IgD-negative memory B cell (primary cell): ENCODE measurements around the gene HNF1B. TPM values are rescaled to one million over a fixed set of nuclear protein-coding genes. Genes with fewer than 3 reads are reported as not detected.

ENCODE experiments used
- H3K27ac Mint-ChIP-seq, 3 donors: one replicate each; pipeline ENCODE4 v1.8.0; 2020 to 2022; ENCODE audit warnings: mild to moderate bottlenecking in 3 of 3, mixed read lengths in 3 of 3, moderate library complexity in 1 of 3
- H3K27me3 Mint-ChIP-seq: one replicate; pipeline ENCODE4 v1.8.0; 2021; ENCODE audit warnings: mixed read lengths
- H3K36me3 Mint-ChIP-seq: one replicate; pipeline ENCODE4 v1.8.0; 2020; ENCODE audit warnings: mild to moderate bottlenecking, mixed read lengths
- H3K4me1 Mint-ChIP-seq, 3 donors: one replicate each; pipeline ENCODE4 v1.8.0; 2020 to 2022; ENCODE audit warnings: mixed read lengths in 3 of 3, mild to moderate bottlenecking in 1 of 3
- H3K4me3 Mint-ChIP-seq, 4 donors: one replicate each; pipeline ENCODE4 v1.8.0; 2020 to 2022; ENCODE audit warnings: mild to moderate bottlenecking in 4 of 4, mixed read lengths in 4 of 4, moderate library complexity in 3 of 4
- H3K9me3 Mint-ChIP-seq, 3 donors: one replicate each; pipeline ENCODE4 v1.8.0; 2020 to 2021; ENCODE audit warnings: mixed read lengths in 3 of 3, mild to moderate bottlenecking in 1 of 3
- polyA plus RNA-seq: library from polyadenylated mRNA; unstranded; fragments of 300-500 nt; fragmentation: Illumina TruSeq; gene quantifications from one replicate; pipeline ENCODE4 v1.2.3, GENCODE V29; 2021

The HNF1B gene
- polyA plus RNA-seq, 1 donor from 2014 or later = not detected

DNA sequence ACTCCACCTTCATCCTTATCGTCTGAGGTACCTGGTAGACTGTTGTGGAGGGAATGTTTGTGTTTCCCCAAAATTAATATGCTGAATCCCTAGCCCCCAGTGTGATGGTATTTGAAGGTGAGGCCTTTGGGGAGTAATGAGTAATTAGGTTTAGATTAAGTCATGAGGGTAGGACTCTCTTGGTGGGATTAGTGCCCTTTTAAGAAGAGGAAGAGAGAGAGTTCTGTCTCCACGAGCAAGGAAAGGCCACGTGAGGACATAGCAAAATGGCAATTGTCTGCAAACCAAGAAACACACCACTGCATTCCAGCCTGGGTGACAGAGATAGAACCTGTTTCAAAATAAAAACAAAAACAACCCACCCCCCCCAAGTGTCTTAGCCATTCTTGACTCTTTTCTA is 80.6 kb downstream of the HNF1B start:
- Mint-ChIP-seq H3K36me3 (no peaks in the 10 kb centered on the region), H3K27ac (no peak overlapping the region), H3K27me3 (no peaks in the 10 kb centered on the region), H3K9me3 (no peaks in the 10 kb centered on the region), H3K4me3 (no peak overlapping the region), H3K4me1 (no peaks in the 10 kb centered on the region)

DNA sequence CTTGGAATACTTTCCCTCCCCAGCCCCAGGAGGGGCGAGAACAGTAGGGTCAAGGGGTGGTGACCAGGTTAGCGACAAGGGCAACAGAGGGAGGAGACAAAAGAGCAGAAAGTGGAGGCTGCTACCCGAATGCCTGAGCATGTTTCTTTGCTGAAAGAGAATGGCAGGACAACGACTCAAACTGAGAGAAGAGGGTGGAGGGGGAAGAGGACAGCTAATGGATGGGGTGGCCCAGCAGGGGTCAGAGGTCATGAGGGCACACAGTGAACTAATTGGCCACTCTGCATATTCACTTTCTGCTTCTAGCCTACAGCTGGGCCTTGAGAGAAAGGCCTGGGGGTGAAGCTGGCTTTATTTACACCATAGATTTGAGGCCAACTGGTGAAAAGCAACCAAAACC is 82.5 kb downstream of the HNF1B start:
- H3K4me1 Mint-ChIP-seq = no peaks in the 10 kb centered on the region
- H3K36me3 Mint-ChIP-seq = no peaks in the 10 kb centered on the region
- H3K27me3 Mint-ChIP-seq = no peaks in the 10 kb centered on the region
- no peaks in the 10 kb centered on the region for H3K9me3 Mint-ChIP-seq
- H3K4me3 Mint-ChIP-seq = no peak overlapping the region
- no peak overlapping the region for H3K27ac Mint-ChIP-seq

- Mint-ChIP-seq H3K27ac (no peak overlapping the region), H3K36me3 (no peaks in the 10 kb centered on the region), H3K9me3 (no peaks in the 10 kb centered on the region), H3K27me3 (no peaks in the 10 kb centered on the region), H3K4me3 (no peak overlapping the region), H3K4me1 (no peaks in the 10 kb centered on the region)
These were observed 83.4 kb downstream of the HNF1B start for GRCh38 chr17:37661400-37662014.

GRCh38 chr17:37659925-37660324 is 84.9 kb downstream of the HNF1B start:
- Mint-ChIP-seq H3K27me3 (no peaks in the 10 kb centered on the region), H3K36me3 (no peaks in the 10 kb centered on the region), H3K4me3 (no peak overlapping the region), H3K4me1 (no peaks in the 10 kb centered on the region), H3K27ac (no peak overlapping the region), H3K9me3 (no peaks in the 10 kb centered on the region)

DNA sequence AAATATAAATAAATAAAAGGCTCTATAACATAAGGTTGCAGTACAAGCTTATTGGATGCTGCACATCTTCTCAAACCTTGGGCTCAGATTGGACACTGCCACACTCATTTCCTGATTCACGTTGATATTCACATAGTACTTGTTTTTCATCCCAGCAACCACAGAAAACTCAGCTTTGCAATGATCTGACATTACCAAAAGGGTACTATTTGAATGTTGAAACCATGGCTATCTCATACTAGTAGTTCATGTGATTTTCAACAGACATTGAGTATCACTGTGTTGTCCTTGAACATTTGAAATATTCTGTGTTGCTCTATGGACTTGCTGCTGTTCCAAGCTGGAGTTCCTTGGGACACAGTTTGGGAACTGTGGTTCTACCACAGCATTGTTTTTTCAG is 87.7 kb downstream of the HNF1B start:
- Mint-ChIP-seq H3K4me3 (no peak overlapping the region), H3K36me3 (no peaks in the 10 kb centered on the region), H3K27me3 (no peaks in the 10 kb centered on the region), H3K4me1 (no peaks in the 10 kb centered on the region), H3K27ac (no peak overlapping the region), H3K9me3 (no peaks in the 10 kb centered on the region)

- Mint-ChIP-seq H3K9me3 (peaks cover 0 to 2% (median 0%) of the 10 kb centered on the region in 3 donors), H3K27me3 (peaks cover 32% of the 10 kb centered on the region), H3K4me1 (no peaks in the 10 kb centered on the region), H3K27ac (no peak overlapping the region), H3K4me3 (no peak overlapping the region), H3K36me3 (no peaks in the 10 kb centered on the region)
These were observed 93.0 kb downstream of the HNF1B start for GRCh38 chr17:37651849-37652248.

DNA sequence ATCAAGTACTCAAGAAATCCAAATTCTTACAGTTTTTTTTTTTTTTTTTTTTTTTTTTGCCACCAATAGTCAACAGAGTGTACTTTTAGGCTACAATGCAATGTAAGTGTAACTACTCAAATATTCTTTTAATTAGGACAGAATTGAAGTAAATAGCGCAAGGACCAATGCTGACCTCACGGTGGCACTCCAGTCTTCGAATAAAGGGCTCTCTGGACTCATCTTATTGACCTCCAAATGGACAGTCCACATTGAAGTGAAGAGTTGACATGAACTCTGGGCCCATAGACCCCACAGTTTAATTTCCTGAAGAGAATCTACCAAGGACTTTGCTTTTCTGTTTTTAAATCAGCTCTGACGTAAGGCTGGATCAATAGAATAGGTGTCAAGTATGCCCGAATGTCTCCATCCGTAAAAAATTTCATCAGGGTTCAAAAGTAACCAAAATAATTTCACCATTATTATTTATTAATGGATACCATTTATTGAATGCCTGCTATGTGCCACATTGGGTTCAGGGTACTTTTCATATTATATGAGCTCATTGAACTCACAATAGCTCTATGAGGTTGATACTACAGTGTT is 94.3 kb downstream of the HNF1B start:
- H3K27me3 Mint-ChIP-seq = peaks cover 38% of the 10 kb centered on the region
- peaks cover 0 to 2% (median 0%) of the 10 kb centered on the region in 3 donors for H3K9me3 Mint-ChIP-seq
- no peaks in the 10 kb centered on the region for H3K36me3 Mint-ChIP-seq
- H3K4me1 Mint-ChIP-seq = no peaks in the 10 kb centered on the region
- no peak overlapping the region for H3K27ac Mint-ChIP-seq
- no peak overlapping the region for H3K4me3 Mint-ChIP-seq

DNA sequence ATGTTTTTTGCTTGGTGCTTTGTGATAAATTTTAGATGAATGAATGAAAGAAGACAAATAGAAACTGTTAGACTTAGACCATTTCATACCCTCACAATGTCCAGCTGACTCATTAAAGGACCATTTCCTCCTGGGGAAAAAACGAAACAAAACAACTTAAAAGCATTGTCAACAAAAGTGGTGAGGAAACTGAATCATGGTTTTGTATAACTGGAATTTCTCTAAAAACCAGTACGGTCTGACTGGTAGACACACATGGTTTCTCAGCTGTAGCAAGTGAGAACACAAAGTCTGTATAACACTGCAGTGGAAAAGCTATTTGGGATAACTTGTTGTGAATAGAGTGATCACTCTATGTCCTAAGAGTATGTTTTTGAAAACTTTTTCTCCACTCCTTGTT is 96.3 kb downstream of the HNF1B start:
- peaks cover 0 to 3% (median 0%) of the 10 kb centered on the region in 3 donors for H3K4me1 Mint-ChIP-seq
- H3K27ac Mint-ChIP-seq = no peak overlapping the region
- H3K4me3 Mint-ChIP-seq = no peak overlapping the region
- no peaks in the 10 kb centered on the region for H3K36me3 Mint-ChIP-seq
- peaks cover 45% of the 10 kb centered on the region for H3K27me3 Mint-ChIP-seq
- peaks cover 0 to 2% (median 0%) of the 10 kb centered on the region in 3 donors for H3K9me3 Mint-ChIP-seq

- no peak overlapping the region for H3K27ac Mint-ChIP-seq
- H3K4me3 Mint-ChIP-seq = peak overlapping the region in 1 of 4 donors; percentile 2
- peaks cover 0 to 2% (median 0%) of the 10 kb centered on the region in 3 donors for H3K9me3 Mint-ChIP-seq
- peaks cover 2 to 6% (median 3%) of the 10 kb centered on the region in 3 donors for H3K4me1 Mint-ChIP-seq
- no peaks in the 10 kb centered on the region for H3K36me3 Mint-ChIP-seq
- H3K27me3 Mint-ChIP-seq = peaks cover 45% of the 10 kb centered on the region
These were observed 97.0 kb downstream of the HNF1B start for GRCh38 chr17:37647856-37648255.

GRCh38 chr17:37643869-37644268 is 101.0 kb downstream of the HNF1B start:
- Mint-ChIP-seq H3K4me3 (peak overlapping the region; percentile 45 to 98 (median 97)), H3K9me3 (no peaks in the 10 kb centered on the region), H3K27ac (peak overlapping the region in 1 of 3 donors; percentile 86), H3K4me1 (peaks cover 12 to 23% (median 23%) of the 10 kb centered on the region in 3 donors), H3K36me3 (no peaks in the 10 kb centered on the region), H3K27me3 (peaks cover 28% of the 10 kb centered on the region)

GRCh38 chr17:37643118-37643766 is 101.6 kb downstream of the HNF1B start, which contains the start of gene DDX52:
Gene DDX52 (minus strand): TSS chr17:37643446. CDS start chr17:37643420, 26 bp downstream.
- Mint-ChIP-seq H3K9me3 (no peaks in the 10 kb centered on the region), H3K4me3 (peak within 1 kb of the TSS; percentile 96 to 98 (median 98)), H3K4me1 (peaks cover 16 to 25% (median 23%) of the 10 kb centered on the region in 3 donors), H3K27ac (peak within 1 kb of the TSS; percentile 74 to 96 (median 86)), H3K36me3 (no peaks in the 10 kb centered on the region), H3K27me3 (peaks cover 24% of the 10 kb centered on the region)

DNA sequence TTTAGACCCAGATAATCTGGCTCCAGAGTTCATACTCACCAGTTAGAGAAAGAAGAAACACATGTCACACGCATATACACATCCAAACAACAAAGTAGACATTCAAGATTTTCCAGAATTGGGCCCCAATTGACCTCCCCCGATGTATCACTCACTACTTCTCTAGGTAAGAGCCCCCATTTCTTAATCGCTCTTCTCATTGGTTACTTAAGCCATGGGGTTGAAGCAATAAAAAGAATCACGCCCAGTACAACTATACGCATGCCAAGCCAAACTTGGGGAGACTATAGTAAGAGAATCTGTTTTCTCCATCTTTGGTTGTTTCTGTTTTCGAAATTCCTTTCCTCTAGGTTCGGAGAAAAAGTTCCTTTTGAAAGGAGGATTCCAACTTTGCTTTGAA is 102.2 kb downstream of the HNF1B start:
- Mint-ChIP-seq H3K36me3 (no peaks in the 10 kb centered on the region), H3K27me3 (peaks cover 18% of the 10 kb centered on the region), H3K9me3 (no peaks in the 10 kb centered on the region), H3K27ac (peak overlapping the region; percentile 74 to 96 (median 86)), H3K4me3 (peak overlapping the region; percentile 96 to 98 (median 98)), H3K4me1 (peaks cover 18 to 27% (median 23%) of the 10 kb centered on the region in 3 donors)

DNA sequence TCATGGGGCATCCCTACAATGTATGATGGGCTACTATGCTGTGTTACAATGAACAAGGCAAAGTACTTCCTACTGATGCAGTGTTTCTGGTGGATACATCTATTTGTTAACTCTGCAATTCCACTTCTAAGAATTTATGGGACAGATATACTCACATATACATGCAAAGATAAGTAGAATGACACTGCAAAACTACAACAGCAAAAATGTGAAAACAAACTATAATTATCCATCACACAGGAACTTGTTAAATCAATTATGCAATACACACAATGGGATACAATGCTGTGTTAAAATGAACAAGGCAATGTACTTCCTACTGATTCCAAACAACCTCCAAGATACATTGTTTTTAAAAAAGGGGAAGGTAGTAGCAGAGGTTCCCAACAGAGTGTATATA is 104.8 kb downstream of the HNF1B start:
- Mint-ChIP-seq H3K4me1 (peaks cover 18 to 27% (median 25%) of the 10 kb centered on the region in 3 donors), H3K27me3 (peaks cover 7% of the 10 kb centered on the region), H3K36me3 (peaks cover 5% of the 10 kb centered on the region), H3K27ac (no peak overlapping the region), H3K4me3 (peak overlapping the region in 1 of 4 donors; percentile 60), H3K9me3 (no peaks in the 10 kb centered on the region)

GRCh38 chr17:37637956-37638355 is 106.9 kb downstream of the HNF1B start:
- Mint-ChIP-seq H3K4me1 (peaks cover 16 to 22% (median 22%) of the 10 kb centered on the region in 3 donors), H3K27ac (no peak overlapping the region), H3K9me3 (no peaks in the 10 kb centered on the region), H3K36me3 (peaks cover 5% of the 10 kb centered on the region), H3K4me3 (peak overlapping the region in 1 of 4 donors; percentile 53), H3K27me3 (no peaks in the 10 kb centered on the region)
